Brain microvascular endothelial cell (primary cell): ENCODE data around the gene LMO1.
A peak's percentile ranks its signal among the peaks of the same experiment; 100 is the strongest.

Experiments
- DNase-seq: peaks from one replicate; pipeline ENCODE4 v3.0.0-alpha.2; 2020
- H3K27ac ChIP-seq: fragments of 250-450 bp; sonication (Bioruptor Pico); 2 replicates; pipeline ENCODE4 v1.5.1; 2020; ENCODE audit warnings: mild to moderate bottlenecking, moderate library complexity
- H3K27me3 ChIP-seq: fragments of 250-450 bp; sonication (Bioruptor Pico); replicated peaks from 2 replicates; pipeline ENCODE4 v1.5.1; 2020; ENCODE audit warnings: mild to moderate bottlenecking
- H3K36me3 ChIP-seq: fragments of 250-450 bp; sonication (Bioruptor Pico); replicated peaks from 2 replicates; pipeline ENCODE4 v1.5.1; 2020; ENCODE audit warnings: mild to moderate bottlenecking
- H3K4me3 ChIP-seq: 2 replicates; pipeline ENCODE4 v1.5.1; 2011; ENCODE audit warnings: low read depth, mild to moderate bottlenecking, control low read depth, low read length, moderate library complexity
- CTCF ChIP-seq: IDR thresholded peaks from 2 replicates; pipeline ENCODE4 v1.5.1; 2011; ENCODE audit warnings: low read depth, mild to moderate bottlenecking, moderate library complexity, low read length, control low read depth, inconsistent platforms; ENCODE audit errors: missing control alignments
- in situ Hi-C: cut with HindIII; loops from 2 replicates; pipeline ENCODE4 v1.10.0; 2017; ENCODE audit warnings: low sequenced_read_pairs, low pct_ligation_motif_present

LMO1 gene

GRCh38 chr11:8229299-8230177 lies 34.1 kb downstream of the LMO1 start:
- DNase-seq: no peak
- no peak overlapping the region for H3K27ac ChIP-seq
- no peaks in the 10 kb centered on the region for H3K36me3 ChIP-seq
- no peak overlapping the region for H3K4me3 ChIP-seq
- TF ChIP-seq CTCF: no peak
- in situ Hi-C loops: no loop called here
- no peaks in the 10 kb centered on the region for H3K27me3 ChIP-seq

DNA sequence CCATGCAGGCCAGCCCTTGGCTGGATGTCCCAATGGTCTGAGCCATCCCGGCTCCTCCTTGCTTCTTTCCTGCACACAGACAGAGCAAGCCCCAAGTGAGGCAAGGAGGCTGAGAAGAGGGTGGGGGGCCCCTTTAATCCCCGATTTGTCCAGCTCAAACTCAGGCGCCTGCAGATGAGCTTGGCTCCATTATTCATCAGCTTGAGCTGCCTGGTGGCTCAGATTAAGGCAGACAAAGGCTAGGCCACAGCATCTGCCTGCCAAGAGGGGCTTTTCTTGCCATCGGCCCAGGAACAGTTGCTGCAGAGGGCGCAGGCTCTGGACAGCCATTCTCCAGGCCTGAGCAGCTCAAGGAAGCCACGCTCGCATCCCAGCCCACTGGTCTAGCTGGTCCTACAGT lies 35.4 kb downstream of the LMO1 start:
- DNase-seq: no peak
- in situ Hi-C loops: no loop called here
- no peak for TF ChIP-seq CTCF
- no peak overlapping the region for H3K4me3 ChIP-seq
- no peaks in the 10 kb centered on the region for H3K36me3 ChIP-seq
- no peak overlapping the region for H3K27ac ChIP-seq
- no peaks in the 10 kb centered on the region for H3K27me3 ChIP-seq

DNA sequence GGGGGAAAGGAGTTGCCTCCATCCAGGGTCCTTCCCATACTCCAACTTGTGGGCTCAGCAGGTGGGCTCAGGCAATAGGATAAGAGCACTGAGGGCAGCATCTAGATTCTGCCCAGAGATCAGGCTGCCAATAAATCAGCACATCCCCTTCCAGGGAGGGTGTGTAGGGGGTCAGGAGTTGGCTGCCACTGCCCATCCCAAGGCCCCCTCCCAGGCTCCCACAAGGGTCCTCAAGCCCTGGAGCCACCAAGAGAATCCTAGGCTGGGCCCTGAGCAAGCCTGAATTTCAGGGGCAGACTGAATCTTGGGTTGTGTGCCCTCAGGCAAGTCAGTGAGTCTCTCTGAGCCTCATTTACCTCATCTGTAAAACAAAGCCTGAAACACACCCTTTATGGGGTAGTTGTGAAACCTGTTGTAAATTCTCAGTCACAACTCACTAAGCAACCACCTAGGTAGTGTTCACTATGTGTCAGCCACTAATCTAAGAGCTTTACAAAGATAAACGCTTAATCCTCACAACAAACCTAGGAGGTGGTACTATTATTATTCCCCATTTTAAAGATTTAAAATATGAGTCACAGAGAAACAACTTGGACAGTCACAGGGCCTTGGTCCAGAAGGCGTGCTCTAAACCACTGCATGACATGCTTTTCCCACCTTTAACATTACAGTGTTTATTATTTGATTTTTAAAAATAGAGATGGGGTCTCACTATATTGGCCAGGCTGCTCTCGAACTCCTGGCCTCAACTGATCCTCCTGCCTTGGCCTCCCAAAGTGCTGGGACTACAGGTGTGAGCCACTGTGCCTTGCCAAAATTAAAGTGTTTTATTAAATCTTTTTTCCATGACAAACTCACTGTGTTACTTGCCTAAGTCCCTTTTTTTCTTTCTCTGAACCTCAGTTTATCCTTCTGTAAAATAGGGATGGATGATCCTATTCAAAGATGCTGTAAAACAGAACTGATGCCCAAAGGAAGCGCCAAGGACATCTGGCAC lies 36.2 kb downstream of the LMO1 start:
- in situ Hi-C loops: no loop called here
- H3K27ac ChIP-seq: no peak overlapping the region
- H3K27me3 ChIP-seq: no peaks in the 10 kb centered on the region
- no peaks in the 10 kb centered on the region for H3K36me3 ChIP-seq
- no peak for TF ChIP-seq CTCF
- H3K4me3 ChIP-seq: no peak overlapping the region
- DNase-seq: no peak

DNA sequence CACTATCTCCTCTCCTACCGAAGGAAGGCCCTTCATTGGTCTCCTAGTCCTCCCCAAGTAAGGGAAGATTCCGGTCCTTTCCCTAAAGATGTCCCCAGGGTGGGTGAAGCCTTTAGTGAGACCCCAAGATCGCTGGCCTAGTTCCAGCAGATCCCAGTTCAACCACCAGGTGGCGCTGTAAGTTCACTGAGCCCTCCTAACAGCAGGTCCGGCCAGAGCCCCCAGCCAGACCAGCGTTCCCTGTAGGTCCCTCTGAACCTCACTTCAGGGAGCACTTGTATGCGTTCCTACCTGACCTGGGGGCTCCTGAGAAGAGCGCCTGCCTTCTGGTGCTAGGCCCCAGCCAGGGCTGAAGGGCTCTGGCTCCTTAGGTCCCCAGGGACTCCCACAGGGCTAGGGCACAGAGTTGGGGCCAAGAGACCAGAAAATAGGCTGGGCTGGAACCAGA lies 38.1 kb downstream of the LMO1 start:
- no peak overlapping the region for H3K27ac ChIP-seq
- DNase-seq: peak; percentile 49
- H3K27me3 ChIP-seq: no peaks in the 10 kb centered on the region
- TF ChIP-seq CTCF: peak; percentile 90
- no peaks in the 10 kb centered on the region for H3K36me3 ChIP-seq
- in situ Hi-C loops: no loop called here
- H3K4me3 ChIP-seq: no peak overlapping the region

DNA sequence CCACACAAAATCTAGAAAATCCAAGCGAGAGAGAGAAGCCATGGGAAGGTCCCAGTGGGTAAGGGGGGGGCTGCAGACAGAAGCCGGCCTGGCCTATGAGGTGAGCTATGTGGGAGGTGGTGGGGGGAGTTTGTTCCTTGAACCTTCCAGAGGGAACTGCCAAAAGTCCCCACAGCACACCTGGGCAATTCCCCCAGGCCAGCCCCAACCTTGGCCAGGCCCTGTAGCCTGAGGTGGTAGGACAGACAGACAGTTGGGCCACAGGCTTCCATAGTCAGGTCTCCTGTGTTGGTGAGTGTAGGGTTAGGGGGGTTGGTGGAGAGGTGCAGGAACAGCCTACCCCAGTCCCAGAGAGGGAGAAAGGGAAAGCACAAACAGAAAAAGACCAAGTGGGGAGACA lies 39.0 kb downstream of the LMO1 start:
- DNase-seq: no peak
- H3K27ac ChIP-seq: no peak overlapping the region
- in situ Hi-C loops: no loop called here
- TF ChIP-seq CTCF: no peak
- no peak overlapping the region for H3K4me3 ChIP-seq
- H3K27me3 ChIP-seq: no peaks in the 10 kb centered on the region
- no peaks in the 10 kb centered on the region for H3K36me3 ChIP-seq
